ENCODE results near the gene TRRAP. TPM values are rescaled to one million over a fixed set of nuclear protein-coding genes. Genes with fewer than 3 reads are reported as not detected.

TRRAP gene
- total RNA-seq, 1 donor from 2014 or later: 13.5 TPM

DNA sequence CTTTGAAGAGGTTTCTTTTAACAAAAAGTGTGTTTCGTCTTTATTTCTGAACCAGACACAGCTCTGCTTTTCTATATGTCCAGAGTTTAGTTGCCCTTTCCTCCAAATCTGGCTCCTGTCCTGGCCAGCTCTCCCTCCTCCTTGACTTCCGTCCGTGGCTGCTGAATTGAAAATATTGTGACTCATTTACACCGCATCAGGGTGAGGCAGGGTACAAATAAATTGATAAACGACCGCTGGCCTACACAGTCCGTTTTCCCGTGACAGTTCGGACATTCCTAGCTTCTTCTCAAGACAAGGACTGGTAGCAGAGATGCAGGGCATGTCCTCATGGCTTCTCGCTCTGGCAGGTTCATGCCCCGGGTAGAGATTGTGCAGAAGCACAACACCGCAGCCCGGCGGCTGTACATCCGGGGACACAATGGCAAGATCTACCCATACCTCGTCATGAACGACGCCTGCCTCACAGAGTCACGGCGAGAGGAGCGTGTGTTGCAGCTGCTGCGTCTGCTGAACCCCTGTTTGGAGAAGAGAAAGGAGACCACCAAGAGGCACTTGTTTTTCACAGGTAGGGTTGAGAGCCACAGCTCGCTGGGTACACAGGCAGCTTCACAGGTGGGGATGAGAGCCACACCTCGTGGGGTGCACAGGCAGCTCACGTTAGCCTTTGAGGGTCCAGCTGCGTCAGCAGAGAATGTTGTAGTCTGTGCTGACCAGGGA, 126.6 kb downstream of the TRRAP start:
- DNase-seq (ENCODE audit: low read depth in 2 of 2): no peak

DNA sequence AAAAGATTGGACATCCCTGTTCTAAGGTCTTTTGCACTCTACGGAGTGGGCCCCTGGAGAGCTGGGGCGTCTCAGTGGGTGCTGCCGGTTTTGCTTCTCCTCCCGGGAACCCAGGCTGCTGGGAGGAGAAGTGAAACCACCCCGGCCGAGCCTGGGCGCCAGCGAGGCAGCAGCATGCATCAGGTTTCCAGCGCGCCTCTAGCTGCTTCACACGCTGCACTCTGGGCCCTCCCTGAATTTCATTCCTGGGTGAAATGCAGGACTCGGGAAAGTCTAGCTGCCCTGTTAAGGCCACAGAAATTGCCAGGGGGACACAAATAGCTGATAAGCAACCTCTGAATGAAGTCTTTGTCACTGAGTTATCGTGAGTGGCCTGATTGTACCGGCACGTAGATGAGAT, 127.4 kb downstream of the TRRAP start:
- DNase-seq (ENCODE audit: low read depth in 2 of 2): no peak

DNA sequence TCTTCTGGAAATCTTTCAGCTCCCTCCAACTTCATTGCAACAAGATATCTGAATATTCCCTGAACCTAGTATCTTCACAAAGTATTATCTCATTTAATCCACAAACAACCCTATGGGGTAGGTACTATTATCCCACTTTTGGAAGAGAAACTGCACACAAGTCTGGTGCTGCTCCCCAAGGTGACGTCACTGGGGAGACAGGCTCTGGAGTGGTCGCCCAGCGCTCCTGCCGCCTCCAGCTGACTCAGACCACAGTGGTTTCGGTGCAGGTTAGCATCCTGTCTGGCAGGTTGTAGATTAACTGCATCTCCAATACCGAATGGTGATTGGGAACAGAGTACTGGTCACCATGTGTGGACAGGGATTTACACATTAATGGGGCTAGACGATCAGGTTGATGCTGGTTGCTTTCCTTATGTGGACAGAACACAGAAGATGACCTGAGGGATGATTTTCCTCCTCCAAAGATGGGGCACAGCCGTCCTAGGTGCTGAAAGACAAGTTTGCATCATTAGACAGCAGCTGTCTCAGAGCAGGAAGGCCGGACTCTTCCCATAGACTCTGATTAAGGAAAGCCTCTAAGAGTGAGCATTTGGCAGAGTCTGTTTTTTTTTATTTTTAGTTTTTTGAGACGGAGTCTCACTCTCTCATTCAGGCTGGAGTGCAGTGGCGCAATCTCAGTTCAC, 128.6 kb downstream of the TRRAP start:
- DNase-seq (ENCODE audit: low read depth in 2 of 2): no peak

DNA sequence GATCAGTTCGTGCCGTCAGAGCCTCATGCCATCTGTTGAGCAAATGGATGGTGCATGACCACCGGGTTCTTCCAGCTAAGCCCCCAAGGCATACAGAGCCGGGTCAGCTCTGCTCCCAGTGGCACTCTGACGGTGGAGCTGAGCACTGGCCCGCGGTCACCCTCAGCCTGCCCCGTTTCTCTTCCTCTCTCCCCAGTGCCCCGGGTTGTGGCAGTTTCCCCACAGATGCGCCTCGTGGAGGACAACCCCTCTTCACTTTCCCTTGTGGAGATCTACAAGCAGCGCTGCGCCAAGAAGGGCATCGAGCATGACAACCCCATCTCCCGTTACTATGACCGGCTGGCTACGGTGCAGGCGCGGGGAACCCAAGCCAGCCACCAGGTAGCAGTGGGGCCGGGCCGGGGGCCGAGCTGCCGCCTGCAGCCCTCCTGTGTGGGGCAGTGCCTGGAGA, 129.9 kb downstream of the TRRAP start:
- DNase-seq (ENCODE audit: low read depth in 2 of 2): no peak

GRCh38 chr7:99008921-99009530, 130.7 kb downstream of the TRRAP start:
- no peak for DNase-seq (ENCODE audit: low read depth in 2 of 2)

DNA sequence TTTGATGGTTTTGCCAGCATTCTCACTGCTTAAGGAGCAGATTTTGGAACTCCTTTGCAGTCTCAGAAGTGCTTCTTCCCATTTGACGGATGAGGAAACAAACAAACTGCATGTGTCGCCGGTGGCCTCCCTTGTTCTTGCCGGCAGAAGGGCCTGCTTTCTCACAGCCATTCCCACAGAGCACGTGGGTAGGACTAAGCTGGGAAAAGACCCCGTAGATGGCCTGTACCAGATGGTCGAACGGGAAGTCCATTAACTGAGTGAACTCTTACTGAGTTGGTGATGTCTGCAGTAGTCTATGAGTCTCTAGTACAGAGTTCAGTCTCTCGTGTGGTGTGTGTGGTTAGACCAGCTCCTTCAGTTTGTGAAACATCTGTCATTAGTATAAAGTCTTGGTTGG, 131.9 kb downstream of the TRRAP start:
- DNase-seq (ENCODE audit: low read depth in 2 of 2): no peak

DNA sequence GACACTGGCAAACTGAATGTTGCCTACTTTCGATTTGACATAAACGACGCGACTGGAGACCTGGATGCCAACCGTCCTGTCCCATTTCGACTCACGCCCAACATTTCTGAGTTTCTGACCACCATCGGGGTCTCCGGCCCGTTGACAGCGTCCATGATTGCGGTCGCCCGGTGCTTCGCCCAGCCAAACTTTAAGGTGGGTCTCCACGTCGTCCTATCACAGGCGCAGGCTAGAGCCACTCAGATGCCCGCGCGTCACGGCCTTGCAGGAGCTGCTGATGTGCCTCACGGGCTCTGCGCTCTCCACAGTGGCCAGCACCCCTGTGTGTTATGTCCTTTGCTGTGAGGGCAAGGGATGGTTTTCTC, 133.0 kb downstream of the TRRAP start:
- no peak for DNase-seq (ENCODE audit: low read depth in 2 of 2)

DNA sequence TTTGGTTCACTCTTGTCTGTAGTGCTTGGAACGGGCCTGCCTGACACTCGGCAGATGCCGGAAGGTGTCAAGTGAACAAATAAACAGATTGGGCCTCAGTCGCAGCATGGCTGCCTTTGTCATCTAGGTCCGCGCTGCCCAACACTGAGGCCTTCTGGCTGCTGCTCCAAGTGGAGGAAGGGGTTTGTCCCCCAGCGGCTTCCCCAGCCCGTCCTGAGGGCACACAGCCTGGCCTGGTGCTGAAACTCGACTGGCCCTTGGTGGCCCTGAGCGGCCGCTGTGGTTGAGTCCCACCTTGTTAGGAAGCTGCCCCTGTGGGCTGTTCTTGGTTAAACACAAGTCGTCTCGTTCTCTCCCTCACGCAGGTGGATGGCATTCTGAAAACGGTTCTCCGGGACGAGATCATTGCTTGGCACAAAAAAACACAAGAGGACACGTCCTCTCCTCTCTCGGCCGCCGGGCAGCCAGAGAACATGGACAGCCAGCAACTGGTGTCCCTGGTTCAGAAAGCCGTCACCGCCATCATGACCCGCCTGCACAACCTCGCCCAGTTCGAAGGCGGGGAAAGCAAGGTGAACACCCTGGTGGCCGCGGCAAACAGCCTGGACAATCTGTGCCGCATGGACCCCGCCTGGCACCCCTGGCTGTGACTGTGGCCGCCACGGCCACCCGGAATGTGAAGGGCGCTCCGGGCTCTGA, 133.5 kb downstream of the TRRAP start:
- DNase-seq (ENCODE audit: low read depth in 2 of 2): no peak

DNA sequence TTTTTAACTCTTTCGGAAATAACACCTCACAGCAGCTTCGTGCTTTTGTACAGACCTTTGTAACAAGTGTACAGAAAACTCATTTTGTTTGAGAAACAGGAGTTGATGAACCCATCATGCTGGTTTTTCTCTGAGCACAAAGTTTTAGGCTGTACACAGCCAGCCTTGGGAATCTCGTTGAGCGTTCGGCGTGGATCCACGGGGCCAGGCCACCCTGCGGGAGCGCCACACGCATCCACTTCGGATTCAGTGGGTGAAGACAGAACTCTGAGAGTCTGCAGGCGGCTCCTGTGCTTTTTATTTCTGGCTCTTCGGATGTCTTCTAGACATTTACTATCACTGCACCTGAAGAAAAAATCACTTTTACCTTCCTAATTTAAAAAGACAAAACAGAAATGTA, 134.4 kb downstream of the TRRAP start:
- DNase-seq (ENCODE audit: low read depth in 2 of 2): no peak

DNA sequence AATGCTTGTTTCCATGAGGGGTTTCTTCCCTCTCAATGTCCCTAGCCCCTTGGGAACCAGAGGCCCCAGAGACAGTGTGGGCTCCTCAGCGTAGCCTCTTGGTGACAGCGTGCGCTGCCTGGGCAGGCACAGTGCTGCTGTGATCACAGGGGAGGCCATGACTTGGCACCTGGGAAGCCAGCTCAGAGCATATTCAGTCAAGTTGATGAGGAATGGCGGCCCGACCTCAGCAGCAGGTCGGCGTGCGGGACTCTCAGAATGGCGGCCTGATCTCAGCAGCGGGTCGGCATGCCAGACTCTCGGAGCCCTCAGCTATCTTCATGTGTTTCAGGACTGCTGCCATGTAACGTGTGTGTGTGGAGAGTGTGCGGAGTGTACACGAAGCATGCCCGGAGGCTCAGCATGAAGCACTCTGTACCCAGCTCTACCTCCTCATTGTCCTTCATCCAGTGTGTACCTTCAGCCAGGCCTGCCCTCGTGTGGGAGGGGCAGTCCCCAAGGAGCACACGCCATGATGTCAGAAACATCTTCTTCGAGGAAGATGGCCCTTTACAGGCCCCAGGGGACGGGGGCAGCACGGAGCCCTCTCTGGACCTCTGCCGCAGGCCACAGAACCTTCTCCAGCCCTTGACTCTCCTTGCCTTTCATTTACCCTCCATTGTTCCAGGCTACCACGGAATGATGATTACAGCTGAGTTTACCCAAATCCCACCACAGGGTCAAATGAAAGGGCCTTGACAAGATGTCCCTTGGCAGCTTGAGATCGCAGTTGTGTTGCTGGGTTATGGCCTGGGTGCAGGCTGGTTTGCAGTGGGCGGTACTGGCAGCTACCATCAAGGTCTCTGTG, 135.2 kb downstream of the TRRAP start:
- no peak for DNase-seq (ENCODE audit: low read depth in 2 of 2)

DNA sequence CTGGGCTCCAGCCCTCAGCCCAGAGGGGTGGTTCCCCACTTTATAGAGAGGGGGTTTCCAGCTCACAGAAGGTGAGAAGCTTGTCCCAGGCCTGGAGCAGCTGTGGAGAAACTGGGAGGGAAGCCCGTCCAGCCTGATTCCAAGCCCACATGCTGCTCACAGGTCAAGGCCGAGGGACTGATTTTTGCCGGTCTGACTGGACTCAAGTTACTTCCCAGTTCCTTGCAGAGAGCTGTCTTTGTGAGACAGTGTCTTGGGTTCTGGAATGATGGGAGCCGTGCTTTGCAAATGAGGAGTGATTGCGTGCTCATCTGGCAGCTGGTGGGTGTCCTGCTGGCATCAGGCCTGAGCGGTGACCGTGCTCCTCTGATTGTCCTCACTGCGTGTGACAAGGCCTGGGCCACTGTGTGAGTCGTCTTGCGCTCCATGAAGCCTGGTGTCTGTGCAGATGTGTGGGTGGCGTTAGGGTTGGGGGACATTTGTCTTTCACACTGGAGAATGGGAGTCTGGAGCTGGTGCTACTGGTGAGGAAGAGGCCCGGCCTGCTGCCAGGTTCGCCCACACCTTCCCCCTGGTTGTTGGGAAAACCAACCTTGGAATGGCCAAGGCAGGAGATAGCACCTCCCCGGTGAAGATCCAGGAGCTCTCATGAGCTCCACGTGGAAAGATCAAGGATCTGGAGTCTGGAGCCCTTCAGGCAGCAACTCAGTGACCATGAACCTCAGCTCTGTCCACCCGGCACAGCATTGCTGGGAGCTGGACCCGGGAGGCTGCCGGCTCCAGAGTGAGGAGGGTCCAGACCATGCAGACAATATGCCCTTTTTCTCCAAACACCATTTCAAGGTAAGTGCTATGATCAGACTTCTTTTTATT, 136.0 kb downstream of the TRRAP start:
- DNase-seq (ENCODE audit: low read depth in 2 of 2): no peak

GRCh38 chr7:99016196-99016595, 137.9 kb downstream of the TRRAP start:
- DNase-seq (ENCODE audit: low read depth in 2 of 2): no peak

GRCh38 chr7:99019523-99020412, 141.4 kb downstream of the TRRAP start:
- no peak for DNase-seq (ENCODE audit: low read depth in 2 of 2)

DNA sequence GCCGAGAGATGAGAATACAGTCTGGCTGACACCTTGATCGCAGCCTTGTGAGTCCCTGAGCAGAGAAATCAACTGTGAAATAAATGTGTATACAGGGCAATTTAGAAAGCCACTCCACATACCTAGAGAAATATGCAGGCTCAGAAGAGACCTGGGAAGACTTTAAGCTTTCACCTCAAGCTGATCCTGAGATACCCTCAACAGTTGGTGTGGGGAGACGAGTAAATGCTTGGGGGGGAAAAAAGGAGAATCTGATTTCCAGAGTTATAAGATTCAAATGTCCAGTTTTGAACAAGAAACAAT, 142.0 kb downstream of the TRRAP start:
- no peak for DNase-seq (ENCODE audit: low read depth in 2 of 2)

- no peak for DNase-seq (ENCODE audit: low read depth in 2 of 2)
Observed at GRCh38 chr7:99021941-99022560, 143.7 kb downstream of the TRRAP start.

- DNase-seq (ENCODE audit: low read depth in 2 of 2): no peak
Observed at GRCh38 chr7:99024066-99024465, 145.7 kb downstream of the TRRAP start.

DNA sequence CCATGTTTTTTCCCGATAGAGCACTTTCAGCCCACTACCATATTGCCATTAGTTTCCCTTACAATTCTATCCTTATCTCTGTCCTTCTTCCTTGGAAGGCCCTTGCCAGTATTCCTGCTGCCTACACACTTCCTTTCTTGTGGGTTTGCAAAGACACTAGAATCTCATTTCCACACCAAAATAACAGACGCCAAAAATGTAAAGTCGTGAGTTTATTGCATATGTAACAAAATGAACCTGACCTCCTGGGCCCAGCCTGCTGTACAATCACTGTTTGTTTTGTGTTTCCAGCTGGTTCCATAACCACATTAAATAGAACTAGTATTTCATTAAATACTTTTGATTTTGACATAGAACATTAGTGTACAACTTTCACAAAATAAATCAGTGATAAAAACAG, 148.9 kb downstream of the TRRAP start:
- DNase-seq (ENCODE audit: low read depth in 2 of 2): no peak

- no peak for DNase-seq (ENCODE audit: low read depth in 2 of 2)
Observed at GRCh38 chr7:99027841-99028240, 149.5 kb downstream of the TRRAP start.
